ENCODE data around the gene MXRA7.

GRCh38 chr17:76691379-76692191, 19.2 kb downstream of the MXRA7 start:
- TF ChIP-seq POLR2AphosphoS5 (IDR thresholded peaks at IDR 0.05), result no peak
- no peak for TF ChIP-seq CTCF (IDR thresholded peaks at IDR 0.05)
- no peak for TF ChIP-seq POLR2A (IDR thresholded peaks at IDR 0.05)

Measured in stomach (tissue), 4 donors.